Activated naive CD8-positive, alpha-beta T cell treated with anti-CD3 and anti-CD28 coated beads, Interleukin-2, amount 50 U/mL, for 24 hours (primary cell): ENCODE results near the gene CCAR1.
"Not testable (repeated sequence)": the region's sequence is repeated elsewhere in the genome, so short reads cannot be mapped to it uniquely, and the experiment has no call there.

Experiments
- ATAC-seq: fragments of 150-1000 bp; cut with Tn5 transposase; one replicate; pipeline ENCODE4 v1.10.0; 2021
- DNase-seq: peaks from one replicate; pipeline ENCODE4 v3.0.0; 2021
- H3K27ac Mint-ChIP-seq: one replicate; pipeline ENCODE4 v1.8.0; 2021; ENCODE audit warnings: mild to moderate bottlenecking, mixed read lengths
- H3K27me3 Mint-ChIP-seq: one replicate; pipeline ENCODE4 v1.8.0; 2021; ENCODE audit warnings: mixed read lengths
- H3K36me3 Mint-ChIP-seq: one replicate; pipeline ENCODE4 v1.8.0; 2021; ENCODE audit warnings: low read depth, mixed read lengths
- H3K4me1 Mint-ChIP-seq: one replicate; pipeline ENCODE4 v1.8.0; 2021; ENCODE audit warnings: mixed read lengths
- H3K4me3 Mint-ChIP-seq: one replicate; pipeline ENCODE4 v1.8.0; 2021; ENCODE audit warnings: mild to moderate bottlenecking, moderate library complexity, mixed read lengths
- H3K9me3 Mint-ChIP-seq: one replicate; pipeline ENCODE4 v1.8.0; 2021; ENCODE audit warnings: mixed read lengths

Gene CCAR1

GRCh38 chr10:68828083-68828601 lies 107.1 kb downstream of the CCAR1 start:
- not testable (repeated sequence) for DNase-seq, H3K9me3 Mint-ChIP-seq, H3K4me1 Mint-ChIP-seq, H3K27ac Mint-ChIP-seq, H3K27me3 Mint-ChIP-seq, H3K36me3 Mint-ChIP-seq
- H3K4me3 Mint-ChIP-seq: peak overlapping the region; percentile 40
- peak; percentile 36 for ATAC-seq

- Mint-ChIP-seq H3K27me3 (peaks cover 6% of the 10 kb centered on the region), H3K9me3 (no peaks in the 10 kb centered on the region), H3K4me1 (peaks cover 10% of the 10 kb centered on the region), H3K4me3 (peak overlapping the region; percentile 40), H3K36me3 (no peaks in the 10 kb centered on the region), H3K27ac (no peak overlapping the region)
- ATAC-seq: no peak
- DNase-seq: no peak
Observed at GRCh38 chr10:68828833-68829232, 107.8 kb downstream of the CCAR1 start.

GRCh38 chr10:68829521-68829920 lies 108.5 kb downstream of the CCAR1 start:
- H3K27ac Mint-ChIP-seq: no peak overlapping the region
- peaks cover 6% of the 10 kb centered on the region for H3K27me3 Mint-ChIP-seq
- no peaks in the 10 kb centered on the region for H3K36me3 Mint-ChIP-seq
- no peaks in the 10 kb centered on the region for H3K9me3 Mint-ChIP-seq
- H3K4me1 Mint-ChIP-seq: peaks cover 10% of the 10 kb centered on the region
- H3K4me3 Mint-ChIP-seq: no peak overlapping the region
- ATAC-seq (no peak), DNase-seq (no peak)

- peaks cover 10% of the 10 kb centered on the region for H3K4me1 Mint-ChIP-seq
- no peak overlapping the region for H3K27ac Mint-ChIP-seq
- no peak for ATAC-seq
- H3K27me3 Mint-ChIP-seq: peaks cover 6% of the 10 kb centered on the region
- no peak for DNase-seq
- H3K4me3 Mint-ChIP-seq: no peak overlapping the region
- no peaks in the 10 kb centered on the region for H3K9me3 Mint-ChIP-seq
- no peaks in the 10 kb centered on the region for H3K36me3 Mint-ChIP-seq
Observed at GRCh38 chr10:68829952-68830351, 108.9 kb downstream of the CCAR1 start.

GRCh38 chr10:68831961-68832455 lies 111.0 kb downstream of the CCAR1 start:
- no peak for DNase-seq
- peaks cover 4% of the 10 kb centered on the region for H3K27me3 Mint-ChIP-seq
- no peak for ATAC-seq
- H3K27ac Mint-ChIP-seq: no peak overlapping the region
- H3K9me3 Mint-ChIP-seq: no peaks in the 10 kb centered on the region
- peaks cover 5% of the 10 kb centered on the region for H3K4me1 Mint-ChIP-seq
- no peaks in the 10 kb centered on the region for H3K36me3 Mint-ChIP-seq
- H3K4me3 Mint-ChIP-seq: no peak overlapping the region

GRCh38 chr10:68832601-68833000 lies 111.6 kb downstream of the CCAR1 start:
- no peaks in the 10 kb centered on the region for H3K36me3 Mint-ChIP-seq
- no peak for DNase-seq
- no peak overlapping the region for H3K27ac Mint-ChIP-seq
- ATAC-seq: no peak
- no peak overlapping the region for H3K4me3 Mint-ChIP-seq
- H3K9me3 Mint-ChIP-seq: no peaks in the 10 kb centered on the region
- peaks cover 4% of the 10 kb centered on the region for H3K27me3 Mint-ChIP-seq
- H3K4me1 Mint-ChIP-seq: peaks cover 5% of the 10 kb centered on the region

GRCh38 chr10:68837626-68838322 lies 116.7 kb downstream of the CCAR1 start:
- no peaks in the 10 kb centered on the region for H3K9me3 Mint-ChIP-seq
- H3K4me3 Mint-ChIP-seq: no peak overlapping the region
- no peak for ATAC-seq
- DNase-seq: no peak
- H3K4me1 Mint-ChIP-seq: no peaks in the 10 kb centered on the region
- no peak overlapping the region for H3K27ac Mint-ChIP-seq
- H3K27me3 Mint-ChIP-seq: no peaks in the 10 kb centered on the region
- H3K36me3 Mint-ChIP-seq: no peaks in the 10 kb centered on the region

GRCh38 chr10:68840650-68841049 lies 119.6 kb downstream of the CCAR1 start:
- not testable (repeated sequence) for DNase-seq, H3K27me3 Mint-ChIP-seq, ATAC-seq, H3K36me3 Mint-ChIP-seq, H3K4me1 Mint-ChIP-seq, H3K4me3 Mint-ChIP-seq, H3K27ac Mint-ChIP-seq, H3K9me3 Mint-ChIP-seq
